Measurements from ENCODE around the gene LPP.

LPP gene

DNA sequence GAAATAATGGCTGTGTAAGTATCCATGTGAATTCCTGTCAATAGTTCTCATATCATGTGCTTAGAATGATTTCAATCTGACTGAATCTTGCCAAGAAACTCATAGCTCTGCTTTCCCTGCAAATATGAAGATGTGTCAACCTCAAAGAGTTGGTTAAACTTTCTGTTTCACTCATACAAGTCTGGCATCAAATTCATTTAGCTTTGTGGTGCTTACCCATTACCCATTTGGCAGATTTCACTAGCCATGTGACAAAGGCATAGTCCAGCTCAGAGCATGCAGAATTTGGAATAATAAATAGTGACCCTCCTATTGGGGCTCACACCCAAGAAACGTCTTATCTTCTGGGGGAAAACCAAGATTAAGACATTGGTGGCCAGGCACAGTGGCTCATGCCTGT, 761.2 kb downstream of the LPP start:
- Histone ChIP-seq H3K9ac (ENCODE audit: insufficient read length) (no peak overlapping the region), H3K9me3 (ENCODE audit: low read depth, low read length) (no peaks in the 10 kb centered on the region), H3K36me3 (ENCODE audit: insufficient read depth, low read length) (no peaks in the 10 kb centered on the region), H3K27ac (no peak overlapping the region), H3K4me3 (no peak overlapping the region)
- DNase-seq (ENCODE audit: low read depth, low spot score): no peak
- TF ChIP-seq POLR2AphosphoS5 (IDR thresholded peaks at IDR 0.05; ENCODE audit: borderline replicate concordance, low read depth, low read length) (no peak), EZH2 (IDR thresholded peaks at IDR 0.05) (no peak), FOXP2 (optimal IDR thresholded peaks at IDR 0.05; ENCODE audit: control extremely low read depth, extremely low read length, insufficient read depth) (no peak)

GRCh38 chr3:188916934-188917401, 763.0 kb downstream of the LPP start:
- H3K9ac ChIP-seq (ENCODE audit: insufficient read length): no peak overlapping the region
- DNase-seq (ENCODE audit: low read depth, low spot score): no peak
- no peaks in the 10 kb centered on the region for H3K9me3 ChIP-seq (ENCODE audit: low read depth, low read length)
- no peak overlapping the region for H3K27ac ChIP-seq
- no peak overlapping the region for H3K4me3 ChIP-seq
- TF ChIP-seq POLR2AphosphoS5 (IDR thresholded peaks at IDR 0.05; ENCODE audit: borderline replicate concordance, low read depth, low read length): no peak
- no peaks in the 10 kb centered on the region for H3K36me3 ChIP-seq (ENCODE audit: insufficient read depth, low read length)

GRCh38 chr3:188918093-188918492, 764.1 kb downstream of the LPP start:
- TF ChIP-seq EZH2 (IDR thresholded peaks at IDR 0.05) (no peak), FOXP2 (optimal IDR thresholded peaks at IDR 0.05; ENCODE audit: control extremely low read depth, extremely low read length, insufficient read depth) (no peak), POLR2AphosphoS5 (IDR thresholded peaks at IDR 0.05; ENCODE audit: borderline replicate concordance, low read depth, low read length) (no peak)
- no peak for DNase-seq (ENCODE audit: low read depth, low spot score)
- H3K9me3 ChIP-seq (ENCODE audit: low read depth, low read length): no peaks in the 10 kb centered on the region
- no peak overlapping the region for H3K4me3 ChIP-seq
- H3K36me3 ChIP-seq (ENCODE audit: insufficient read depth, low read length): no peaks in the 10 kb centered on the region
- H3K9ac ChIP-seq (ENCODE audit: insufficient read length): no peak overlapping the region
- no peak overlapping the region for H3K27ac ChIP-seq

DNA sequence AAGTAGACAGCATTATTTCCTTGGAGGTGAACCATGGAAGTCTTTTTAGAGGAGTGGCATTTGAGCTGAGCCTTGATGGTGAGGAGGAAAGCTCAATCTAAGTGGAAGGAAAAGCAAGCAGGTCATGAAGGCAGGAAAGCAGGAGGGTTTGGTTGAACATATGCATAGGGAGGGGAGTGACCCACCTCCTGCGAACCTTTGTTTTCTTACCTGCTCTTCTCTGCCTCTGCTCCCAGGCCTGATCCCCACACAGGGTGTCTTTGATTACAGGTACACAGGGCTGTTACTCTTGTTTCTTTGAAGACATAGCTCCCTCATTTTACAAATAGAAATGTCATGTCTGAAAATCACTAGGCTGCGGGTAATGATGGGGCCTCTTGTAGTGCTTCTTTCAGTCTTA, 769.7 kb downstream of the LPP start:
- H3K36me3 ChIP-seq (ENCODE audit: insufficient read depth, low read length): no peaks in the 10 kb centered on the region
- TF ChIP-seq POLR2AphosphoS5 (IDR thresholded peaks at IDR 0.05; ENCODE audit: borderline replicate concordance, low read depth, low read length): no peak
- no peak for TF ChIP-seq FOXP2 (optimal IDR thresholded peaks at IDR 0.05; ENCODE audit: control extremely low read depth, extremely low read length, insufficient read depth)
- TF ChIP-seq EZH2 (IDR thresholded peaks at IDR 0.05): no peak
- DNase-seq (ENCODE audit: low read depth, low spot score): no peak
- H3K27ac ChIP-seq: no peak overlapping the region
- H3K9me3 ChIP-seq (ENCODE audit: low read depth, low read length): no peaks in the 10 kb centered on the region
- no peak overlapping the region for H3K9ac ChIP-seq (ENCODE audit: insufficient read length)
- H3K4me3 ChIP-seq: no peak overlapping the region

DNA sequence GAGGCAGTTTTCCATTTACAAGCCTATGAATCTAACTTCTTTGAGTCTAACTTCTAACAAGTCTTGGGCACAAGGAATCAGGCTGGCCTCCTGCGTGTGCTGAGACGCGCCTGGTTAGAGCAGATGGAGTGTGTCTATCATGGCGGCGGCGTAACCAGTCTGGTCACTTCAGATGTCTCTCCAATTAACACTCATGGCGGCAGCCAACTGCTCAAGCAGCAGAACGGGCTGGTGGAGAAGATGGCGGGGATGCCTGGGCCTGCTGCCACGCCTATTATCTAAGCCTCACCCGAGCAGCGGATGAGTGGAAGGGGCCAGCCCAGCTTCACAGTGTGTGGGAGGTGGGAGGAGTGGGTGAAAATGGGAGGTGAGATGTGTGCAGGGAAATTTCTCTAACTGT, 771.4 kb downstream of the LPP start:
- DNase-seq (ENCODE audit: low read depth, low spot score): no peak
- Histone ChIP-seq H3K27ac (no peak overlapping the region), H3K9ac (ENCODE audit: insufficient read length) (no peak overlapping the region), H3K36me3 (ENCODE audit: insufficient read depth, low read length) (no peaks in the 10 kb centered on the region), H3K4me3 (no peak overlapping the region), H3K9me3 (ENCODE audit: low read depth, low read length) (no peaks in the 10 kb centered on the region)
- TF ChIP-seq FOXP2 (optimal IDR thresholded peaks at IDR 0.05; ENCODE audit: control extremely low read depth, extremely low read length, insufficient read depth) (no peak), POLR2AphosphoS5 (IDR thresholded peaks at IDR 0.05; ENCODE audit: borderline replicate concordance, low read depth, low read length) (no peak), EZH2 (IDR thresholded peaks at IDR 0.05) (no peak)

DNA sequence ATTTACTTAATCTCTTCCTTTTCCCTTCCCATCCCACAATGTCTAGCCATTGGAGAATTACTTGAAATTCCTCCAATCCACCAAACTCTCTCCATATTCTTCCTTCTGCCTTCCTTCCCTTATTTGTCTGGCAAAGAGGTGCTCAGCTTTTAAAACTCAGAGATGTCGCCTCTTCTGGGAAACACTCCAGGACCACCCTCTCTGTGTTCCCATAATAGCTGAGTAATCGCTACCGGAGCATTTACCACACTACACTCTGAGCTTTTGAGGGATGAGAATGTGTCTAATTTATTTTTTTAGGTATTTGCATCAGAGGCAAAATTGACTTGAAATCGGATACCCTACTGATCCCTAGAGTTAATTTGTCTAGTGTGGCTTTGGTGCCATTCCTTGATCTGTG, 772.2 kb downstream of the LPP start:
- TF ChIP-seq POLR2AphosphoS5 (IDR thresholded peaks at IDR 0.05; ENCODE audit: borderline replicate concordance, low read depth, low read length) (no peak), EZH2 (IDR thresholded peaks at IDR 0.05) (no peak)
- Histone ChIP-seq H3K27ac (no peak overlapping the region), H3K9ac (ENCODE audit: insufficient read length) (no peak overlapping the region), H3K4me3 (no peak overlapping the region), H3K36me3 (ENCODE audit: insufficient read depth, low read length) (no peaks in the 10 kb centered on the region), H3K9me3 (ENCODE audit: low read depth, low read length) (no peaks in the 10 kb centered on the region)
- no peak for DNase-seq (ENCODE audit: low read depth, low spot score)

GRCh38 chr3:188926741-188927511, 773.0 kb downstream of the LPP start:
- TF ChIP-seq EZH2 (IDR thresholded peaks at IDR 0.05) (no peak), FOXP2 (optimal IDR thresholded peaks at IDR 0.05; ENCODE audit: control extremely low read depth, extremely low read length, insufficient read depth) (no peak), POLR2AphosphoS5 (IDR thresholded peaks at IDR 0.05; ENCODE audit: borderline replicate concordance, low read depth, low read length) (no peak)
- Histone ChIP-seq H3K9ac (ENCODE audit: insufficient read length) (no peak overlapping the region), H3K4me3 (no peak overlapping the region), H3K36me3 (ENCODE audit: insufficient read depth, low read length) (no peaks in the 10 kb centered on the region), H3K27ac (no peak overlapping the region), H3K9me3 (ENCODE audit: low read depth, low read length) (no peaks in the 10 kb centered on the region)
- DNase-seq (ENCODE audit: low read depth, low spot score): no peak

DNA sequence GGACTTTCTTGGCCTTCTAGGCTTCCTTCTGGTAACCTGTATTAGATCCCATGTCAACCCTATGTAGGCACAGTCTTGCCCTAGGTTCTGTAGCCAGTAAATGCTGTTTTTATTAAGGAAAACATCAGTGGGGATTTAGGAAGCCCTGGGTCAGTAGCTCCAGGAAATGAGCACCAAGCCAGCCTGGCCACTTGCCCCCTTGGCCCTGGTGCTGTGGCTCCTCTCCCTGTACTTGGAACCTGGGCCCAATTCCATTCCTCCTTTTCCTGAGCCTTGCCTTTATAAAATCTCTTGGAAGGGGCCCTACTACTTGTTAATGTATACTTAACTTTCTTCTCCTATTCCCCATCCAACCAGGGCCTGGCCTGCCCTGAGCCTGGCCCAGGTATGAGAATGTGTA, 774.0 kb downstream of the LPP start:
- Histone ChIP-seq H3K9ac (ENCODE audit: insufficient read length) (no peak overlapping the region), H3K36me3 (ENCODE audit: insufficient read depth, low read length) (no peaks in the 10 kb centered on the region), H3K27ac (no peak overlapping the region), H3K9me3 (ENCODE audit: low read depth, low read length) (no peaks in the 10 kb centered on the region), H3K4me3 (no peak overlapping the region)
- TF ChIP-seq EZH2 (IDR thresholded peaks at IDR 0.05): no peak
- no peak for TF ChIP-seq POLR2AphosphoS5 (IDR thresholded peaks at IDR 0.05; ENCODE audit: borderline replicate concordance, low read depth, low read length)
- TF ChIP-seq FOXP2 (optimal IDR thresholded peaks at IDR 0.05; ENCODE audit: control extremely low read depth, extremely low read length, insufficient read depth): no peak
- DNase-seq (ENCODE audit: low read depth, low spot score): no peak

DNA sequence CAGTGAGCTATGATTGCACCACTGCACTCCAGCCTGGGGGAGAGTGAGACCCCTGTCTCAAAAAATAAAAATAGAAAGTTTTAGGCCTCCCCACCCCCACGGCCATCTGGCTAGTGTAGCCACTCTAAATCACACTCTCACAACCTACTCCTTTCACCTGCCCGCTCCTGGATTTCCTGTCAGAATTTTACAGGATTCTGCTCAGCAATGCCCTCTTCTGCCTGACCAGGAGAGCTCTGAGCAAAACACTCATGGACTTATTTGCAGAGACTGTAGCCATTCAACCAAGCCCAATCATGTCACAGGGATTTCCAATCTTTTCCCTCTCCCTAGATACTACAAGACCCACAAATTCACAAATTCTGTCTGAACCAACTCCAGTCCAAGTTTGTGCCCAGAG, 775.2 kb downstream of the LPP start:
- DNase-seq (ENCODE audit: low read depth, low spot score): no peak
- TF ChIP-seq FOXP2 (optimal IDR thresholded peaks at IDR 0.05; ENCODE audit: control extremely low read depth, extremely low read length, insufficient read depth) (no peak), POLR2AphosphoS5 (IDR thresholded peaks at IDR 0.05; ENCODE audit: borderline replicate concordance, low read depth, low read length) (no peak), EZH2 (IDR thresholded peaks at IDR 0.05) (no peak)
- Histone ChIP-seq H3K9ac (ENCODE audit: insufficient read length) (no peak overlapping the region), H3K4me3 (no peak overlapping the region), H3K9me3 (ENCODE audit: low read depth, low read length) (no peaks in the 10 kb centered on the region), H3K36me3 (ENCODE audit: insufficient read depth, low read length) (no peaks in the 10 kb centered on the region), H3K27ac (no peak overlapping the region)

Data from SK-N-MC (cell line).